OCI-M2 (cell line): ENCODE measurements around the gene CELSR2.
"Not testable (repeated sequence)": the region's sequence is repeated elsewhere in the genome, so short reads cannot be mapped to it uniquely, and the experiment has no call there.

Experiments used
- DNase-seq: peaks from one replicate; lab custom pipeline; 2025; ENCODE audit not compliant: unreplicated experiment; lab: John Stamatoyannopoulos, UW

CELSR2 gene, protein sequence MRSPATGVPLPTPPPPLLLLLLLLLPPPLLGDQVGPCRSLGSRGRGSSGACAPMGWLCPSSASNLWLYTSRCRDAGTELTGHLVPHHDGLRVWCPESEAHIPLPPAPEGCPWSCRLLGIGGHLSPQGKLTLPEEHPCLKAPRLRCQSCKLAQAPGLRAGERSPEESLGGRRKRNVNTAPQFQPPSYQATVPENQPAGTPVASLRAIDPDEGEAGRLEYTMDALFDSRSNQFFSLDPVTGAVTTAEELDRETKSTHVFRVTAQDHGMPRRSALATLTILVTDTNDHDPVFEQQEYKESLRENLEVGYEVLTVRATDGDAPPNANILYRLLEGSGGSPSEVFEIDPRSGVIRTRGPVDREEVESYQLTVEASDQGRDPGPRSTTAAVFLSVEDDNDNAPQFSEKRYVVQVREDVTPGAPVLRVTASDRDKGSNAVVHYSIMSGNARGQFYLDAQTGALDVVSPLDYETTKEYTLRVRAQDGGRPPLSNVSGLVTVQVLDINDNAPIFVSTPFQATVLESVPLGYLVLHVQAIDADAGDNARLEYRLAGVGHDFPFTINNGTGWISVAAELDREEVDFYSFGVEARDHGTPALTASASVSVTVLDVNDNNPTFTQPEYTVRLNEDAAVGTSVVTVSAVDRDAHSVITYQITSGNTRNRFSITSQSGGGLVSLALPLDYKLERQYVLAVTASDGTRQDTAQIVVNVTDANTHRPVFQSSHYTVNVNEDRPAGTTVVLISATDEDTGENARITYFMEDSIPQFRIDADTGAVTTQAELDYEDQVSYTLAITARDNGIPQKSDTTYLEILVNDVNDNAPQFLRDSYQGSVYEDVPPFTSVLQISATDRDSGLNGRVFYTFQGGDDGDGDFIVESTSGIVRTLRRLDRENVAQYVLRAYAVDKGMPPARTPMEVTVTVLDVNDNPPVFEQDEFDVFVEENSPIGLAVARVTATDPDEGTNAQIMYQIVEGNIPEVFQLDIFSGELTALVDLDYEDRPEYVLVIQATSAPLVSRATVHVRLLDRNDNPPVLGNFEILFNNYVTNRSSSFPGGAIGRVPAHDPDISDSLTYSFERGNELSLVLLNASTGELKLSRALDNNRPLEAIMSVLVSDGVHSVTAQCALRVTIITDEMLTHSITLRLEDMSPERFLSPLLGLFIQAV (N-terminal part only)

GRCh38 chr1:109248797-109249629, at the start of gene CELSR2:
Gene CELSR2, plus strand, starts transcription at chr1:109249539. Its CDS starts 541 bp downstream, at chr1:109250080.
- DNase-seq: no peak

GRCh38 chr1:109199710-109200109, 49.6 kb upstream of the CELSR2 start:
- DNase-seq: no peak

- DNase-seq: no peak
These were observed 48.1 kb upstream of the CELSR2 start for GRCh38 chr1:109201123-109201703.

GRCh38 chr1:109204484-109204883, 44.9 kb upstream of the CELSR2 start:
- no peak for DNase-seq

DNA sequence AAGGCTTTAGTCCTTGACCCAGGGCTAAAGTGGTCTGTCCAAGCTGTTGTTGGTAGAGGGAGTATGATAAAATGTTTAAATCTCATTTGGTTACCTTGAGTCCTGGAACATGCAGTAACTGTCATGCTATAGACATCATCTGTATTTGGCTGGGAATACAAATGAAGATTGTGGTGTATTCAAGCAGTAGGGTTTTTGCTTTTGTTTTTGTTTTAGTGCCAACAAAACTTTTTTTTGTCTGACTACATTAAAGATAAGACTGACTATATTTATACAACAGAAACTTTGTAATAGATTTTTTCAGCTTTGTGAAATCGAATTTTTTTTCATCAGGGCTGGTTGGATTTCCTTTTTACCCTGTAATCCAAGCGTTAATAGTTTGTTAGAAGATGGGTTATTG, 43.0 kb upstream of the CELSR2 start:
- no peak for DNase-seq

DNA sequence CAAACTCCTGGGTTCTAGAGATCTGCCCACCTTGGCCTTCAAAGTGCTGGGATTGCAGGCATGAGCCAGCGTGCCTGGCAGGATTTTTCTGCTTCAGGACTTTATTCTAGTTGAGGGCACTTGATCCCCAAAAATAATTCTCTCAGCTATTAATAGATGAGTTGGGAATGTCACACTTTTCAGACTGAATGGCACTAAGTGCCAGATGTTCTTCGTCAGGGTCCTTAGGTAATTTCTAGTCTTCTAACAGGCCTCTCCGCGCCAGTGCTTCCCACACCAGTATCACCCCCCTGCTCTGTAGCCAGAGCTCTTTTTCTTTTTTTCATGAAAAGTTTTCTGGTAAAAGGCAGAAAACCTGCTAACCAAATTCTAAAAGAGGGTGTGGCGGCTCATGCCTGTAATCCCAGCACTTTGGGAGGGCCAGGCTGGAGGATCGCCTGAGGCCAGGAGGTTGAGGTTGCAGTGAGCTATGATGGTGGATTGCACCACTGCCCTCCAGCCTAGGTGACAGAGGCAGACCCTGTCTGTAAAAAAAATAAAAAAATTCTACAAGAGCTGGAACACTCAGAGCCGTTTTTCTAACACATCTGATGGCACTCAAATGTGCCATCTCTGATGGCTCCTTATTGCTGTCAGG, 41.8 kb upstream of the CELSR2 start:
- no peak for DNase-seq

DNA sequence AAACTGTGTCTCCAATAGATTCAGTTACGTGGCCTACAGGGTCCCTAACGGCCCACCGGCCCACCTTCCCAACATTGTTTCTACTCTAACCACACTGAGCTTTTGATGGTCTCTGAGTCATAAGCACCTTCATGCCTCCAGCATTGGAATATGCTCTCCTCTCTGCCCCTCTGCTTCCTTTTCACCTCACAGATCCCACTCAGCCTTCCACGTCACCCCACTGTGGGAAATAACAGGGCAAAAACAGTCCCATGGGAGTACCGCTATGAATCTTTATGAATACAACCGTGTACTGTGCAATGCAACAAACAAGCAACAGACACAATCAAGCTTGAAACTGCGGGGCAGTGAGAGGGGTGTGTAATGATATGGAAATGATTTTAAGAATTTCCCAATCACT, 40.9 kb upstream of the CELSR2 start:
- no peak for DNase-seq

GRCh38 chr1:109208836-109209463, 40.4 kb upstream of the CELSR2 start:
- DNase-seq: no peak

GRCh38 chr1:109210058-109210457, 39.3 kb upstream of the CELSR2 start:
- no peak for DNase-seq

- peak; percentile 41 for DNase-seq
These were observed 36.0 kb upstream of the CELSR2 start for GRCh38 chr1:109213345-109213823.

- DNase-seq: no peak
These were observed 35.3 kb upstream of the CELSR2 start, which contains the start of gene SARS1 for GRCh38 chr1:109213824-109214693. Gene SARS1, plus strand, starts transcription at chr1:109213918. Its CDS starts 75 bp downstream, at chr1:109213993.

- DNase-seq: no peak
These were observed 34.4 kb upstream of the CELSR2 start for GRCh38 chr1:109214695-109215623.

DNA sequence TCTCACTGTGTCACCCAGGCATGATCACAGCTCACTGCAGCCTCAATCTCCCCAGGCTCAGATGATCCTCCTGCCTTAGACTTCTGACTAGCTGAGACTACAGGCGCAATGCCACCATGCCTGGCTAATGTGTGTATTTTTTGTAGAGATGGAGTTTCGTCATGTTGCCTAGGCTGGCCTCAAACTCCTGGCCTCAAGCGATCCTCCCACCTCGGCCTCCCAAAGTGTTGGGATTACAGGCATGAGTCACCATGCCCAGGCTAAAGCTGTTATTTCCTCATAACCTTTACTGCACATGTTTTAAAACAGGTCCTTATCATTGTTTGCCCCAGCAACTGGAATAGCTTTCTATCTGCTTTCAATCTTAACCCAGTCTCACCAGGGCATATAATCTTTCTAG, 32.7 kb upstream of the CELSR2 start:
- DNase-seq: no peak

DNA sequence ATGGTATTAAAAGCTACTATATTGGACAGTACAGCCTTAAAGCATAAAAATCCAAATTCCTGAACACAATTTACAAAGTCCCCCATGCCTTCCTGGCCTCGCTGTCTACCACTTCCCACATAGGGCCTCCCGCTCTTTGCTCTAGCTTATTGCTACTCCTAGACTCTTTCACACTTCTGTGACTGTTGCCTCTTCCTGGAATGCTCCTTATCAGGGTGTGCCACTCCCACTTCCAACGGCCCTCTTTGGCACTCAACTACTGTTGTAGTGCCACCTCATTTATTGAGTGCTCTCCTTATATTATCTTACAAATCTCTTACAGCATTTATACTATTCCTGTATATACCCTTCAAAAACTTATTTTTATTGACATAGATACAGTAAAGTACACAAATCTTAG, 30.8 kb upstream of the CELSR2 start:
- DNase-seq: no peak

DNA sequence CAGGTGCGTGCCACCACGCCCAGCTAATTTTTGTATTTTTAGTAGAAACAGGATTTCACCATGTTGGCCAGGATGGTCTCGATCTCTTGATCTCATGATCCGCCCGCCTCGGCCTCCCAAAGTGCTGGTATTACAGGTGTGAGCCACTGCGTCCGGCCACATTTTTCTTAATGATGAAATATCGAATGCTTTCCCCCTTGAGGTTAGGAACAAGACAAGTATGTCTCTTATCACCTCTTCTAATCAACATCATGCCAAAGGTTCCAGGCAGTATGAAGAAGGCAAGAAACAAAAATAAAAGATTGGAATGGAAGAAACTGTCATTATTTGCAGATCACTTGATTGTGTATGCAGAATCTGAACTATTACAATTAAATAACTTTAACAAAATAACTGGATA, 28.1 kb upstream of the CELSR2 start:
- not testable (repeated sequence) for DNase-seq

GRCh38 chr1:109225308-109225707, 24.0 kb upstream of the CELSR2 start:
- DNase-seq: no peak
